Astrocyte of the spinal cord (primary cell): Measurements from ENCODE around the gene EXD3.

Experiments used
- DNase-seq: peaks from one replicate; pipeline ENCODE4 v3.0.0; 2011; ENCODE audit warnings: low read depth, low spot score
- H3K4me3 ChIP-seq: 2 replicates; pipeline ENCODE4 v1.5.1; 2011; ENCODE audit warnings: low read depth, mild to moderate bottlenecking, low read length, moderate library complexity
- in situ Hi-C: cut with HindIII; loops from 2 replicates; pipeline ENCODE4 v1.10.0; 2017; ENCODE audit warnings: low sequenced_read_pairs
- TF ChIP-seq, protein P1 (sequence below): IDR thresholded peaks from 2 replicates; pipeline ENCODE4 v1.5.1; 2012; ENCODE audit warnings: low read depth, mild to moderate bottlenecking, low read length, inconsistent platforms

EXD3 gene

DNA sequence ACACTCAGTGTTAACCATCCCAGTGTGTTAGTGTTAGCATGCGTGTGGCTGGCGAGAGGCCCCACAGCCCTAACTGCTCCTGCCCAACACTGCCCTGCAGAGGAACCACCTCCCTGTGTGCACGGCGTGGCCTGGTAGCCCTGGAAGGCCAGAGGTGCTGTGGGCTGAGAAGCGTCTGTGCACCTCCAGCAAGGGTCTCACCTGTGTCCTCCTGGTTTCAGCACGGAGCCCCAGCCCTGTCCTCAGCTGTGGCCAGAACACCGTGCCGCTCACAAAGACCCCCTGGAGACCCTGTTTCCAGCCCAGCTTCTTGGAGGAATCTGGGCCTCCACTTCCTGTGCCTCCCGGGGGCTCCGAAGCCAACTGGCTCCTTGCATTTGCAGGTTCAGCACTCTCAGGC, 64.8 kb downstream of the EXD3 start:
- no peak for DNase-seq
- no peak overlapping the region for H3K4me3 ChIP-seq
- in situ Hi-C loops = no loop called here
- TF ChIP-seq, protein P1, sequence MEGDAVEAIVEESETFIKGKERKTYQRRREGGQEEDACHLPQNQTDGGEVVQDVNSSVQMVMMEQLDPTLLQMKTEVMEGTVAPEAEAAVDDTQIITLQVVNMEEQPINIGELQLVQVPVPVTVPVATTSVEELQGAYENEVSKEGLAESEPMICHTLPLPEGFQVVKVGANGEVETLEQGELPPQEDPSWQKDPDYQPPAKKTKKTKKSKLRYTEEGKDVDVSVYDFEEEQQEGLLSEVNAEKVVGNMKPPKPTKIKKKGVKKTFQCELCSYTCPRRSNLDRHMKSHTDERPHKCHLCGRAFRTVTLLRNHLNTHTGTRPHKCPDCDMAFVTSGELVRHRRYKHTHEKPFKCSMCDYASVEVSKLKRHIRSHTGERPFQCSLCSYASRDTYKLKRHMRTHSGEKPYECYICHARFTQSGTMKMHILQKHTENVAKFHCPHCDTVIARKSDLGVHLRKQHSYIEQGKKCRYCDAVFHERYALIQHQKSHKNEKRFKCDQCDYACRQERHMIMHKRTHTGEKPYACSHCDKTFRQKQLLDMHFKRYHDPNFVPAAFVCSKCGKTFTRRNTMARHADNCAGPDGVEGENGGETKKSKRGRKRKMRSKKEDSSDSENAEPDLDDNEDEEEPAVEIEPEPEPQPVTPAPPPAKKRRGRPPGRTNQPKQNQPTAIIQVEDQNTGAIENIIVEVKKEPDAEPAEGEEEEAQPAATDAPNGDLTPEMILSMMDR = no peak

- no peak overlapping the region for H3K4me3 ChIP-seq
- TF ChIP-seq, protein P1 = no peak
- in situ Hi-C loops = no loop called here
- no peak for DNase-seq
These were observed 65.8 kb downstream of the EXD3 start for GRCh38 chr9:137357166-137357565.

- no peak overlapping the region for H3K4me3 ChIP-seq
- in situ Hi-C loops = no loop called here
- TF ChIP-seq, protein P1 = no peak
- DNase-seq = no peak
These were observed 67.1 kb downstream of the EXD3 start for GRCh38 chr9:137355761-137356365.

- DNase-seq = no peak
- in situ Hi-C loops = no loop called here
- H3K4me3 ChIP-seq = no peak overlapping the region
- TF ChIP-seq, protein P1 = no peak
These were observed 67.9 kb downstream of the EXD3 start for GRCh38 chr9:137354845-137355760.

- in situ Hi-C loops = no loop called here
- no peak for DNase-seq
- TF ChIP-seq, protein P1 = no peak
- H3K4me3 ChIP-seq = no peak overlapping the region
These were observed 68.7 kb downstream of the EXD3 start for GRCh38 chr9:137354153-137354844.
